ENCODE results near the gene MCCC2. TPM values are rescaled to one million over a fixed set of nuclear protein-coding genes. Genes with fewer than 3 reads are reported as not detected.
A peak's percentile ranks its signal among the peaks of the same experiment; 100 is the strongest.

The MCCC2 gene
- total RNA-seq, 4 donors from 2014 or later = 17.7 to 24.2 (median 23.7) TPM

GRCh38 chr5:71680510-71680909, 93.4 kb downstream of the MCCC2 start:
- no peaks in the 10 kb centered on the region for H3K27me3 ChIP-seq
- no peaks in the 10 kb centered on the region for H3K36me3 ChIP-seq
- DNase-seq (ENCODE audit: extremely low spot score) = no peak
- no peak overlapping the region for H3K27ac ChIP-seq (replicated peaks in 1 of 4)
- TF ChIP-seq EP300 (IDR thresholded peaks at IDR 0.05) = no peak
- peaks cover 0 to 8% (median 0%) of the 10 kb centered on the region in 4 donors for H3K4me1 ChIP-seq
- intact Hi-C loops (cut with DNase I) = no loop called here
- no peak overlapping the region for H3K4me3 ChIP-seq
- WGBS = 85% methylated on average over 2 of the region's 2 CpGs
- no peaks in the 10 kb centered on the region for H3K9me3 ChIP-seq

- DNase-seq (ENCODE audit: extremely low spot score) = no peak
- no peaks in the 10 kb centered on the region for H3K36me3 ChIP-seq
- H3K9me3 ChIP-seq = peaks cover 0 to 5% (median 0%) of the 10 kb centered on the region in 4 donors
- WGBS = 46% methylated on average over 3 of the region's 3 CpGs
- H3K4me3 ChIP-seq = no peak overlapping the region
- TF ChIP-seq EP300 (IDR thresholded peaks at IDR 0.05) = no peak
- TF ChIP-seq POLR2AphosphoS5 (IDR thresholded peaks at IDR 0.05) = peak; percentile 9 to 13
- TF ChIP-seq POLR2A (IDR thresholded peaks at IDR 0.05; ENCODE audit: low read depth) = no peak
- TF ChIP-seq CTCF (IDR thresholded peaks at IDR 0.05) = no peak
- no peak overlapping the region for H3K27ac ChIP-seq (replicated peaks in 1 of 4)
- H3K27me3 ChIP-seq = no peaks in the 10 kb centered on the region
- intact Hi-C loops (cut with DNase I) = no loop called here
- H3K4me1 ChIP-seq = peaks cover 0 to 8% (median 0%) of the 10 kb centered on the region in 4 donors
Measured at GRCh38 chr5:71681296-71681695, 94.2 kb downstream of the MCCC2 start.

GRCh38 chr5:71684309-71684708, 97.2 kb downstream of the MCCC2 start:
- Histone ChIP-seq H3K27ac (replicated peaks in 1 of 4) (no peak overlapping the region), H3K27me3 (no peaks in the 10 kb centered on the region), H3K9me3 (peaks cover 0 to 5% (median 0%) of the 10 kb centered on the region in 4 donors), H3K36me3 (no peaks in the 10 kb centered on the region), H3K4me1 (peaks cover 0 to 8% (median 0%) of the 10 kb centered on the region in 4 donors), H3K4me3 (no peak overlapping the region)
- 94% methylated on average over 2 of the region's 2 CpGs for WGBS
- DNase-seq (ENCODE audit: extremely low spot score) = no peak
- no peak for TF ChIP-seq EP300 (IDR thresholded peaks at IDR 0.05)
- TF ChIP-seq POLR2AphosphoS5 (IDR thresholded peaks at IDR 0.05) = no peak
- no peak for TF ChIP-seq CTCF (IDR thresholded peaks at IDR 0.05)
- TF ChIP-seq POLR2A (IDR thresholded peaks at IDR 0.05; ENCODE audit: low read depth) = no peak
- intact Hi-C loops (cut with DNase I) = no loop called here

GRCh38 chr5:71693828-71694427, 106.8 kb downstream of the MCCC2 start:
- Histone ChIP-seq H3K9me3 (no peaks in the 10 kb centered on the region), H3K4me1 (peaks cover 0 to 4% (median 0%) of the 10 kb centered on the region in 4 donors), H3K27me3 (peaks cover 0 to 13% (median 0%) of the 10 kb centered on the region in 4 donors), H3K27ac (replicated peaks in 1 of 4) (no peak overlapping the region), H3K36me3 (no peaks in the 10 kb centered on the region), H3K4me3 (no peak overlapping the region)
- intact Hi-C loops (cut with DNase I) = no loop called here
- DNase-seq (ENCODE audit: extremely low spot score) = no peak
- TF ChIP-seq EP300 (IDR thresholded peaks at IDR 0.05) = no peak
- TF ChIP-seq POLR2A (IDR thresholded peaks at IDR 0.05; ENCODE audit: low read depth) = no peak
- no peak for TF ChIP-seq CTCF (IDR thresholded peaks at IDR 0.05)
- TF ChIP-seq POLR2AphosphoS5 (IDR thresholded peaks at IDR 0.05) = no peak
- WGBS = 24% methylated on average over 7 of the region's 7 CpGs

- H3K4me3 ChIP-seq = no peak overlapping the region
- no peak overlapping the region for H3K27ac ChIP-seq (replicated peaks in 1 of 4)
- H3K27me3 ChIP-seq = peaks cover 0 to 13% (median 0%) of the 10 kb centered on the region in 4 donors
- no peak for DNase-seq (ENCODE audit: extremely low spot score)
- no peaks in the 10 kb centered on the region for H3K9me3 ChIP-seq
- no peaks in the 10 kb centered on the region for H3K36me3 ChIP-seq
- intact Hi-C loops (cut with DNase I) = no loop called here
- WGBS = 90% methylated on average over 8 of the region's 8 CpGs
- TF ChIP-seq EP300 (IDR thresholded peaks at IDR 0.05) = no peak
- no peak for TF ChIP-seq POLR2AphosphoS5 (IDR thresholded peaks at IDR 0.05)
- no peak for TF ChIP-seq POLR2A (IDR thresholded peaks at IDR 0.05; ENCODE audit: low read depth)
- no peak for TF ChIP-seq CTCF (IDR thresholded peaks at IDR 0.05)
- peaks cover 0 to 4% (median 0%) of the 10 kb centered on the region in 4 donors for H3K4me1 ChIP-seq
Measured at GRCh38 chr5:71695071-71695470, 107.9 kb downstream of the MCCC2 start.
